ENCODE measurements around the gene EPHB4. TPM values are rescaled to one million over a fixed set of nuclear protein-coding genes. Genes with fewer than 3 reads are reported as not detected.
A peak's percentile ranks its signal among the peaks of the same experiment; 100 is the strongest.

The EPHB4 gene
- total RNA-seq, 4 donors from 2014 or later, result 19.0 to 55.6 (median 41.5) TPM

GRCh38 chr7:100779359-100779758 is 48.0 kb downstream of the EPHB4 start:
- 26 to 50% methylated on average over 2 to 3 of the region's 17 CpGs for WGBS, 2 donors (ENCODE audit: low coverage in 1 of 2)
- H3K27me3 ChIP-seq, result peaks cover 60% of the 10 kb centered on the region
- no peaks in the 10 kb centered on the region for H3K4me1 ChIP-seq
- TF ChIP-seq EP300 (IDR thresholded peaks at IDR 0.05) (no peak), POLR2A (IDR thresholded peaks at IDR 0.05) (no peak), CTCF (IDR thresholded peaks at IDR 0.05) (no peak), POLR2AphosphoS5 (IDR thresholded peaks at IDR 0.05) (no peak)
- H3K27ac ChIP-seq, result no peak overlapping the region
- peaks cover 0 to 7% (median 0%) of the 10 kb centered on the region in 3 donors for H3K9me3 ChIP-seq
- H3K36me3 ChIP-seq, result no peaks in the 10 kb centered on the region
- ATAC-seq, result peak; percentile 28
- no peak overlapping the region for H3K4me3 ChIP-seq

- whole genome bisulfite sequencing, 2 donors (ENCODE audit: low coverage in 1 of 2), result 82% methylated on average over 5 of the region's 6 CpGs; no CpG with 5 or more reads in 1 of the 2 donors
- no peak for ATAC-seq
- no peak overlapping the region for H3K4me3 ChIP-seq
- no peaks in the 10 kb centered on the region for H3K4me1 ChIP-seq
- no peak overlapping the region for H3K27ac ChIP-seq
- H3K27me3 ChIP-seq, result peaks cover 67% of the 10 kb centered on the region
- no peaks in the 10 kb centered on the region for H3K36me3 ChIP-seq
- H3K9me3 ChIP-seq, result no peaks in the 10 kb centered on the region
- no peak for TF ChIP-seq POLR2AphosphoS5 (IDR thresholded peaks at IDR 0.05)
- no peak for TF ChIP-seq EP300 (IDR thresholded peaks at IDR 0.05)
- no peak for TF ChIP-seq POLR2A (IDR thresholded peaks at IDR 0.05)
- TF ChIP-seq CTCF (IDR thresholded peaks at IDR 0.05), result no peak
These were observed 49.2 kb downstream of the EPHB4 start for GRCh38 chr7:100778061-100778621.

- TF ChIP-seq CTCF (IDR thresholded peaks at IDR 0.05) (no peak), EP300 (IDR thresholded peaks at IDR 0.05) (no peak), POLR2AphosphoS5 (IDR thresholded peaks at IDR 0.05) (no peak), POLR2A (IDR thresholded peaks at IDR 0.05) (no peak)
- peaks cover 44% of the 10 kb centered on the region for H3K27me3 ChIP-seq
- no peak overlapping the region for H3K4me3 ChIP-seq
- no peaks in the 10 kb centered on the region for H3K4me1 ChIP-seq
- no CpG with 5 or more reads among the region's 9 CpGs for WGBS, 2 donors (ENCODE audit: low coverage in 1 of 2)
- H3K9me3 ChIP-seq, result no peaks in the 10 kb centered on the region
- no peak overlapping the region for H3K27ac ChIP-seq
- ATAC-seq, result no peak
- H3K36me3 ChIP-seq, result no peaks in the 10 kb centered on the region
These were observed 53.8 kb downstream of the EPHB4 start for GRCh38 chr7:100773491-100773890.

GRCh38 chr7:100768784-100769183 is 58.5 kb downstream of the EPHB4 start:
- peaks cover 8% of the 10 kb centered on the region for H3K27me3 ChIP-seq
- H3K27ac ChIP-seq, result no peak overlapping the region
- 79 to 94% methylated on average over 5 of the region's 7 CpGs for WGBS, 2 donors (ENCODE audit: low coverage in 1 of 2)
- H3K4me1 ChIP-seq, result no peaks in the 10 kb centered on the region
- H3K36me3 ChIP-seq, result no peaks in the 10 kb centered on the region
- H3K4me3 ChIP-seq, result no peak overlapping the region
- no peaks in the 10 kb centered on the region for H3K9me3 ChIP-seq
- ATAC-seq, result no peak
- no peak for TF ChIP-seq POLR2A (IDR thresholded peaks at IDR 0.05)
- TF ChIP-seq EP300 (IDR thresholded peaks at IDR 0.05), result no peak
- no peak for TF ChIP-seq CTCF (IDR thresholded peaks at IDR 0.05)
- TF ChIP-seq POLR2AphosphoS5 (IDR thresholded peaks at IDR 0.05), result no peak

GRCh38 chr7:100765250-100765649 is 62.1 kb downstream of the EPHB4 start:
- WGBS, 2 donors (ENCODE audit: low coverage in 1 of 2), result 64 to 85% methylated on average over 7 to 8 of the region's 16 CpGs
- Histone ChIP-seq H3K9me3 (no peaks in the 10 kb centered on the region), H3K4me1 (no peaks in the 10 kb centered on the region), H3K27me3 (peaks cover 12% of the 10 kb centered on the region), H3K4me3 (no peak overlapping the region), H3K36me3 (no peaks in the 10 kb centered on the region), H3K27ac (no peak overlapping the region)
- no peak for ATAC-seq
- no peak for TF ChIP-seq POLR2A (IDR thresholded peaks at IDR 0.05)
- TF ChIP-seq CTCF (IDR thresholded peaks at IDR 0.05), result no peak
- no peak for TF ChIP-seq POLR2AphosphoS5 (IDR thresholded peaks at IDR 0.05)
- TF ChIP-seq EP300 (IDR thresholded peaks at IDR 0.05), result no peak
